Activated naive CD8-positive, alpha-beta T cell treated with anti-CD3 and anti-CD28 coated beads, Interleukin-2, amount 10 ng/mL, durations not matched to agents 7 days and 5 days (primary cell): Measurements from ENCODE around the gene TRAF3. TPM values are rescaled to one million over a fixed set of nuclear protein-coding genes. Genes with fewer than 3 reads are reported as not detected.

Source experiments
- ATAC-seq: fragments of 150-1000 bp; cut with Tn5 transposase; one replicate; pipeline ENCODE4 v1.10.0; 2021; ENCODE audit warnings: low read depth, moderate library complexity
- POLR2A ChIA-PET: fragments of 350-600 bp; sonication (Branson Sonifier 250); formaldehyde crosslinking; loops from one replicate; lab custom pipeline; 2021; ENCODE audit warnings: antibody characterized with exemption; lab: Charles Lee
- DNase-seq: peaks from one replicate; pipeline ENCODE4 v3.0.0; 2021
- H3K27ac Mint-ChIP-seq: one replicate; pipeline ENCODE4 v1.8.0; 2022; ENCODE audit warnings: mild to moderate bottlenecking, mixed read lengths
- H3K27me3 Mint-ChIP-seq: one replicate; pipeline ENCODE4 v1.8.0; 2022; ENCODE audit warnings: mild to moderate bottlenecking, moderate library complexity, mixed read lengths
- H3K36me3 Mint-ChIP-seq: one replicate; pipeline ENCODE4 v1.8.0; 2021; ENCODE audit warnings: mild to moderate bottlenecking, mixed read lengths
- H3K4me1 Mint-ChIP-seq: one replicate; pipeline ENCODE4 v1.8.0; 2021; ENCODE audit warnings: mixed read lengths
- H3K4me3 Mint-ChIP-seq: one replicate; pipeline ENCODE4 v1.8.0; 2022; ENCODE audit warnings: mild to moderate bottlenecking, moderate library complexity, mixed read lengths
- H3K9me3 Mint-ChIP-seq: one replicate; pipeline ENCODE4 v1.8.0; 2021; ENCODE audit warnings: mixed read lengths
- total RNA-seq, 2 experiments: library from RNA; stranded (reverse); gene quantifications; one replicate each; pipeline ENCODE4 v1.2.3, GENCODE V29; 2021

TRAF3 gene
- total RNA-seq, 2 experiments from 2014 or later, result 31.1 to 32.9 TPM

DNA sequence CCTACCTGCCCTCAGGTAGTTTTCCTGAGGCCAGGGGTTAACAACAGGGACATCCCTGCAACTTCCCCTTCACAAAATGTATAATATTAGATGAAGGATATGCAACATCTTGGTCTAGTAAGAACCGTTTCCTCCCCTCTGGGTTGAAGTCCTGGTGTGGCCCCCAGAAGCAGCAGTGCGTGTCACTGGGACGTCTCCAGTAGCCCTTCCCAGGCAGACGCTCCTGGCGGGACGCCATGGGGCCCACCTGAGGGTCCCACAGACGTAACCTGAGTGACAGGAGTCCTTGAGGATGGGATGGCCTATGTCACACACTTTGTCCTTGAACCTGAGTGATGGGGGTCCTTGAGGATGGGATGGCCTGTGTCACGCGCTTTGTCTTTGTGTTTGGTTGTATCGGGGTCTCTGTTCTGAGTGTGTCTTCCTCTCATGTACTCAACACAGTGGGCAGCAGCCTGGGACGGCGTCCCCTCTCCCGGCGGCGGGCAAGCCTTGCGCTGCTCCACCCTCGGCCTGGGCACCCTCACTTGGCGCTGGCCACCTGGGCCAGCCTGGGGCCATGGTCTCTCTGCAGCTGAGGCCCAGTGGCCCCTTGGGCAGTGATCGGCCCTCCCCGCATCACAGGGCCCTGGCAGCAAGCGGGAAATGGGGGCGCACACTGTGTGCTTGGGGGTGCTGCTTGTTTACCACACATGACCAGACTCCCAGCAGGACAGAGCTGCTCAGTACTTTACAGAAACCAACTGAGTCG is 130.9 kb downstream of the TRAF3 start:
- Mint-ChIP-seq H3K27ac (no peak overlapping the region), H3K4me3 (no peak overlapping the region)

DNA sequence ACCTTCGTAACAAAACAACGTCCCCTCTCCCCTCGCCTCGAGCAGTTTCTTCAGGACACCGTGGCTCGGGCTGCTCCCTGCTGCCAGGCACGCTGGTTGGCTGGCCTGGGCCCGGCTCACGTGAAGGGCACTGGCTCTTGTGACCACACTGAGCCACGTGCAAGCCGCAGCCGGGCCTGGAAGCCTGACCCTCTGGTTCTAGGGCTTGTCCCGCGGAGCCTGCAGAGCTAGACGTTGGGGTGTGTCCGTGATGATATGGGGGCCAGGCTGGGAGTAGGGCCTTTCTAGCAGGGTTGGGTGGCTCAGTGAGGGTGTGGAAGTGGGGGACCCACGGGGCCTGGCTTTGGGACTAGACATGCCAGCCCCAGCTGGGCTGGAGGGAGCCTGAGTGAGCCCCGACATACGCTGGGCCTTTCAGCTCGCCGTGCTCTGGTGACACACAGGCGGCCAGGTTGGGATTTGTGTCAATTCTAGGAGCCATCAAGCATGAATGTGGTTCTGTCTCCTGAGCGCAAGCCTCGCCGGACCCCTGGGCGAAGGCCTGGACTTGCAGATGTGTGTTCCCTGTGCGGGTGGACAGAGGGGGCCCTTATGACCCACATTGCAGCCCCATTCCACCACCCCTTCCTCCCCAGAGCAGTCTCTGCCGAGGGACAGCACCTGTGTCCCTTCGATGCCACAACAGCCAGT is 131.7 kb downstream of the TRAF3 start:
- no peaks in the 10 kb centered on the region for H3K4me1 Mint-ChIP-seq
- no peak for ATAC-seq
- no peak for DNase-seq
- no peaks in the 10 kb centered on the region for H3K9me3 Mint-ChIP-seq
- H3K27ac Mint-ChIP-seq, result no peak overlapping the region
- POLR2A ChIA-PET, result no interaction called here
- no peaks in the 10 kb centered on the region for H3K27me3 Mint-ChIP-seq
- H3K4me3 Mint-ChIP-seq, result no peak overlapping the region
- H3K36me3 Mint-ChIP-seq, result peaks cover 6% of the 10 kb centered on the region

More for the DNA sequence above, 130.9 kb downstream of the TRAF3 start:
- DNase-seq (no peak), ATAC-seq (no peak)
- Mint-ChIP-seq H3K36me3 (peaks cover 6% of the 10 kb centered on the region), H3K27me3 (no peaks in the 10 kb centered on the region), H3K4me1 (no peaks in the 10 kb centered on the region), H3K9me3 (no peaks in the 10 kb centered on the region)
- POLR2A ChIA-PET, result no interaction called here

DNA sequence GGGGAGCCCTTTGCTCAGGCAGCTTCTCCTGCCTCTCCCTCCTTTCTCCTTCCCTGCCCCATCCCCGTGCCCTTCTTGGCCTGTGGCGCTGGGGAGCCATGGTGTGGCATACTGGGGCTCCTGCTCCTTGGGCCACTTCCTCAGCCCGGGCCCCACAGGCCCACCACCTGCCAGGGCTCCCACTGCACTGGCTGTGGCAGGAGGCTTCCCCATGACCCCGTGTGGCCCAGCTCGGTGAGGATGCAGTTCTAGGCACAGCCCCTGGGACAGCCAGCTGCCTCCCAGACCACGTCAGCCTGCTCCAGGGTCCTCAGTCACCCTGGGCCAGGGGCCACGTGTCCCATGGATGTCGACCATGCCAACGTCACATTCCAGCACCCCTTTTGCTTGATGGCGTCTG is 132.2 kb downstream of the TRAF3 start:
- Mint-ChIP-seq H3K9me3 (no peaks in the 10 kb centered on the region), H3K27ac (no peak overlapping the region), H3K4me1 (no peaks in the 10 kb centered on the region), H3K4me3 (no peak overlapping the region), H3K36me3 (peaks cover 6% of the 10 kb centered on the region), H3K27me3 (no peaks in the 10 kb centered on the region)
- POLR2A ChIA-PET, result no interaction called here
- no peak for ATAC-seq
- no peak for DNase-seq

DNA sequence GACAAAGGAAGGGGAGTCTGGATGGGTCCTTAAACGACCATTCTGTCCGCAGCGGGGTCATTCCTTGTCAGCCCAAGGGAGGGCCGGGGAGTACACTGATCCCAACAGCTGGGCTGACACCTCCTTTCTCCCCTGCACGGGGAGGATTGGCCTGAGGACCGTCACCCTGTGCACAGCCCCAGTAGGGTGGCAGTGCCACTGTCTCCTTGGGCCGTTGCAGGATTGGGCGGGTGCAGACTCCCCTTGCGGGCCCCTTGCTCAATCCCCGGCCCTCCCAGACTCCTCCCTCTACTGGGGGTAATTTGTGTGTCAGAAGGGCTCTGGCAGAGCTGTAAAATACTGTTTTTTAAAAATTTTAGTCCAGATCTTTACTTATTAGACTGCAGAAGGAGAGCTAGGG is 132.7 kb downstream of the TRAF3 start:
- ATAC-seq, result no peak

DNA sequence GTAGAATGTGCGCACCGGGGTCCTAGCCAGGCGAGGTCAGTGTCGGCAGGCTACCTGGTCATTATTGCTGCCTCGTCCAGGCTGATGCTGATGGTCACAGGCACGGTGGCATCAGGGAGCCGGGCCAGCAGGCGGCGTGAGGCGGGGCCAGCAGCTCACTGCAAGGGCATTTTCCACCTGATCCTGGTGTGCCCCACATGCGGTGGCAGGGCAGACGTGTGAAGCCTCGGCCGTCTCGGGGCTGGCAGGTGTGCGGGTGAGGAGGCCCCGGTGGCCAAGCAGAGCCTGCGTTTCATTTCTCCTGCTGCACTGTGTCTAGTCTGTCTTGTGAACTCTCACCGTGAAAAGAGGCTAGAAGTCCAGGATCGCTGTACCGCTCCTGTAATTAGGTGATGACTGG is 133.2 kb downstream of the TRAF3 start:
- DNase-seq (no peak), ATAC-seq (no peak)
- Mint-ChIP-seq H3K9me3 (no peaks in the 10 kb centered on the region), H3K36me3 (peaks cover 5% of the 10 kb centered on the region), H3K27me3 (no peaks in the 10 kb centered on the region), H3K4me1 (no peaks in the 10 kb centered on the region), H3K27ac (no peak overlapping the region), H3K4me3 (no peak overlapping the region)
- POLR2A ChIA-PET, result no interaction called here

More for the DNA sequence above, 132.7 kb downstream of the TRAF3 start:
- Mint-ChIP-seq H3K4me3 (no peak overlapping the region), H3K36me3 (peaks cover 6% of the 10 kb centered on the region), H3K4me1 (no peaks in the 10 kb centered on the region), H3K9me3 (no peaks in the 10 kb centered on the region), H3K27me3 (no peaks in the 10 kb centered on the region), H3K27ac (no peak overlapping the region)
- DNase-seq, result no peak
- POLR2A ChIA-PET, result no interaction called here

DNA sequence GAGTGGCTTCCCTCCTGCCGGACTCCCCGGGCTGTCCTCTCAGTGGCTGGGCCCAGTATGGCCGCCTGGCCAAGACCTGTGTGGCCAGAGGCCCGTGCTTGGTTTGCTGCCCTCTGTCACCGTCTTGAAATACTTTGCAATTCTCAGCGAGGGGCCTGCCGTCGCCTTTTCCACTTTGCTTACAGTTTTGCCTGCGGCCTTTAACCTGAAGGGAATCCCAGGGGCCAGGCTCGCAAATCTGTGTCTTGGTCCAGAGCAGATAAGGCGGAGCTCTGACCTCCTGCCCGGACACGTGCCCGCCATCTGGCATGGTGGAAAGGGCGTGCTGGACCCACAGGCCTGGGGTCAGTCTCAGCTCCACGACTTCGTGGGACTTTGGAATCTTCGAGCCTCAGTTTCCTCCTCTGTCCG is 134.3 kb downstream of the TRAF3 start:
- DNase-seq (no peak), ATAC-seq (no peak)
- peaks cover 5% of the 10 kb centered on the region for H3K36me3 Mint-ChIP-seq
- POLR2A ChIA-PET, result no interaction called here
- no peaks in the 10 kb centered on the region for H3K27me3 Mint-ChIP-seq
- H3K4me1 Mint-ChIP-seq, result no peaks in the 10 kb centered on the region
- H3K4me3 Mint-ChIP-seq, result no peak overlapping the region
- H3K9me3 Mint-ChIP-seq, result no peaks in the 10 kb centered on the region
- H3K27ac Mint-ChIP-seq, result no peak overlapping the region

DNA sequence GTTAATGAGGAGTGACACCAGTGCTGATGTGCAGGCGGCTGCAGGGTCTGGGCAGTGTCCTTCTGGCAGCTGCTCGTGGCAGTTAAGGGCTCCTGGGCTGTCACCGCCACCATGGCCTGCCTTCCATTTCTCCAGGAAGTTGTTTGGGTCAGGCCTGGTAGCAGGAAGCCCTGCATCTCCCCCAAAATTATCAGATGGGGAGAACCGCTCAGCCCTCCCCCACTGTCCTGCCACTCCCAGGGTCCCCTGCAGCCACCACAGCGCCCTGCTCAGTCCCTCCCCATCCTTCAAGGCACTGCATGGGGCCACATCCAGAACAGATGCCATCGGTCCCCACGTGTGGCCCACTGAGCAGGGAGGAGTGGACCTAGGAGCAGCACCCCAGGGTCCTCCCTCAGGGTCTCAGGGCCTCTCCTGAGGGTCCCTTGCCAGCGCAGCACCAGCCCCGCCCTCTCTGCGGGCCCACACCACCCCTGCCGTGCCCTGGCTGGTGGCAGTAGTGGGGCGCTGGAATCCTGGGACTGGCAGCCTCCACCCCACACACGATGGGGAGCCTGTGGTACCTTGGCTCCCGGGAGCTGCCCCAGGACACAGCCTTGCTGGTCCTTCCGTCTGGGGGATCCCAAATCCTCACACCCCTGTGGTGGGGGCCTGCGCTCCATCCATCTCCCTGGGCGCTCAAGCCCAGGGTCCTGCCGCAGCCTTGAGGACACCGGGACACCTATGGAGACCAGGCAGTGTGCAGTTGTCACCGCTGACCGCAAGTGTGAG is 134.9 kb downstream of the TRAF3 start:
- Mint-ChIP-seq H3K27ac (no peak overlapping the region), H3K27me3 (no peaks in the 10 kb centered on the region), H3K4me3 (no peak overlapping the region), H3K36me3 (peaks cover 5% of the 10 kb centered on the region), H3K9me3 (no peaks in the 10 kb centered on the region), H3K4me1 (peaks cover under 1% of the 10 kb centered on the region)
- no peak for ATAC-seq
- DNase-seq, result no peak
- POLR2A ChIA-PET, result no interaction called here

DNA sequence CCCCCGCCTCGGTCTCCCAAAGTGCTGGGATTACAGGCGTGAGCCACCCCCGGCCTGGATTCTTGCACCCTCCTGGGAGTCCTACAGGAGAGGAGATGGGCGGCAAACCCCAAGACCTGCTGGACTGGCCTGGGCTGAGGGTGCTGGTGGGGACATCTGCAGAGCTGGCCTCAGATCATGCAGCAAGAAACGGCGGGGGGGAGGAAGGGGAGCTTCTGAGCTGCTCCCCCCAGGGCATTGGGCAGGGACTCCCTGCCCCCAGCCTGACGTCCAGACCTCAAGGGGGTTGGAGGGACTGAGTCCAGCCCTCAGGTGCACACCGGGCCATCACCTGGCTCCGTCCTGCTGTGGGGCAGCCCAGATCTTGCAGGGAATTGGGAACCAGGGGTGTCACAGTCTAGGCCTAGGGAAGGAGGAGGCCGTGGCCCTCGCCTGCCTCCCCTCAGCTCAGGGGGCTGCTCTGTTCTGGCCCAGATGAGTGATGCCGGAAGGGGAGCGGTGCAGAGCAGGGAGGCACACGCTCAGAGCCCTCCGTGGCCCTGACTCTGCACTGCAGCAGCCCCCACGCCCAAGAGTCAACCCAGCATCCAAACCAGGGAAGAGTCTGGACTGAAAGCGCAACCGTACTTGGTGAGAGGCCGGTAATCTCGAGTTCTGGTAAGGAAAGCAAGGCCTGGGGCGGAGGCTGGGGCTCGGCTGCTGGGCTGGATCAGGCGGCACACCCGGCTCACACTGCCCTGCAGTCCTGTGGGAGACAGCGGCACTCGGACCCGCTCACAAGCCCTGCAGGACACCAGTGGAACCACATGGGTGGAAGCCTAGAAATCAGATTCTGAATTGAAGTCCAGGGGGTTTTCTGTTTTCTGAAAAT is 136.3 kb downstream of the TRAF3 start:
- POLR2A ChIA-PET, result no interaction called here
- no peaks in the 10 kb centered on the region for H3K27me3 Mint-ChIP-seq
- no peaks in the 10 kb centered on the region for H3K36me3 Mint-ChIP-seq
- no peak overlapping the region for H3K27ac Mint-ChIP-seq
- ATAC-seq, result no peak
- DNase-seq, result no peak
- no peak overlapping the region for H3K4me3 Mint-ChIP-seq
- no peaks in the 10 kb centered on the region for H3K9me3 Mint-ChIP-seq
- peaks cover 2% of the 10 kb centered on the region for H3K4me1 Mint-ChIP-seq

DNA sequence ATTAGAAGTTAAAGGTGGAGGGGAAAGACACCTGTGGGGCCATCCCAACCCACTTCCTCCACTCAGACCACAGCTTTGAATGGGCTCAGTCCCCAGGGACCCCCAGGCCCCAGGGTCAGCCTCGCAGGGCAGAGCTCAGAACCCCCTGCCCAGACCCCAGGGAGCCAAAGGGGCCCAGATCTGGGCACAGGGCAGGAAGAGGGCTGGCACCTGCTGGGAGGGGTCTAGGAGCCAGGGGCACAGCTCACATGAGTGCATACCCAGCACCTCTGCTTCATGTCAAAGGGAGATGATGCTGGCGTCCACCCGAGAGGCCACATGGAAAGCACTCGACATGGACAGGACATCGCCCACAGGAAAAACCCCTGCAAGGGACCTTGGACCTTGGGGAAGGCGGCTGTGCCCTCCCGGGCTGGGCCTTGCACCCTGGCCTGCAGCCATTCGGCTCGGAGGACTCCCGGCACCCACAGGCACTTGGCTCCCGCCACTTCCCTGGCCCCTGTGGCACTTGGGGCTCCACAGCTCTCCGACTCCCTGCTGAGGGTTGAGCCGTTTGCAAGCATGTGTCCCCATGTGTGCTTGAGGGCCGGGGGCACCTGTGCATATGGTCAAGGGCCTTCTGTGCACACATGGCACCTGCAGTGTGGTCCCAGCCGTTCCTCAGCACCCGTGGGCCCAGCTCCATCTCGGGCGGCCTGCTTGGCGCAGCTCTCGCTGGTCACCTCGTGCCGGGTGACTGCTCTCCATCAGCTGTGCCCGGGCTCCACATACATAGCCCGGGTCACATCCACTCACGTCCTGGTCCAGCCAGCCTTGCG is 137.4 kb downstream of the TRAF3 start:
- H3K4me1 Mint-ChIP-seq, result peaks cover 2% of the 10 kb centered on the region
- DNase-seq (no peak), ATAC-seq (no peak)
- no peaks in the 10 kb centered on the region for H3K27me3 Mint-ChIP-seq
- H3K27ac Mint-ChIP-seq, result no peak overlapping the region
- POLR2A ChIA-PET, result interaction anchor here (1.4 kb wide), 1 partner anchor 220 kb away, joined by 3 read pairs; no protein-coding TSS in a partner anchor
- no peak overlapping the region for H3K4me3 Mint-ChIP-seq
- no peaks in the 10 kb centered on the region for H3K36me3 Mint-ChIP-seq
- no peaks in the 10 kb centered on the region for H3K9me3 Mint-ChIP-seq

DNA sequence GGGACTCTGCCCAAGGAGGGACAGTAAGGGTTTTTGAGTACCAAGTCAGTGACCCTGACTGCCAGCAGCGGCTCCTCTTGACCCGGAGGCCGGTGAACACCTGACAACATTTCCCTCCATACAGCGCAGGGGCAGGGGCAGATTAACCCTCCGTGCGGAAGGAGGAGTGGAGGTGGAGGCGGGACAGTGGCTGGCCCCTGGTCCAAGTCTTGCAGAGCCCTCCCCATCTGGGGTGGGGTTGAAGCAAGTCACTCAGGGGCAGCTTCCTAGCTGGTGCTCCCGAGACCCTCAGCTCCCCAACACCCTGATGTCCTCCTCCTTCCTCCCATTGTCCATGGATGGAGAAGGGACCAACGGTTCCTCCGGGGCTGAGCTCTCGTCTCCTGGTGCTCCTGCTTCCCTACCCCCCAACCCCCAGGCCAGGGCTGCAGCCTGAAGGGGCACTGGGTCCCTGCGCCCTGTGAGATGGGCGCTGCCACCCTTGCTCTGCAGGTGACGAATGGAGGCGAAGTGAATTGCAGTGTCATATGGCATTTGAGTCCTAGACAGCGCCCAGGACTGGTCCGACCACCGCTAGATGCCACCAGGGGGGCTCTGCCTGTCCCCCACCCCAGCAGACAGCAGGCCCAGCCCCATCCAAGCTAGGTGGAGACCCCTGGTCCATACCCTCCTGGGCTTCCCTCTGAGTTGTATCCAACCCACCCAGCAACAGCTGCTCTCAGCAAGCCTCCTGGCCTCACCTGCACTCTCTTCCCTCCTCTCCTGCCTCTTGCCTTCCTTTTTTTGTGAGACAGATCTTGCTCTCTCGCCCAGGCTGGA is 138.3 kb downstream of the TRAF3 start:
- Mint-ChIP-seq H3K36me3 (no peaks in the 10 kb centered on the region), H3K27me3 (no peaks in the 10 kb centered on the region)
- no peak for ATAC-seq

DNA sequence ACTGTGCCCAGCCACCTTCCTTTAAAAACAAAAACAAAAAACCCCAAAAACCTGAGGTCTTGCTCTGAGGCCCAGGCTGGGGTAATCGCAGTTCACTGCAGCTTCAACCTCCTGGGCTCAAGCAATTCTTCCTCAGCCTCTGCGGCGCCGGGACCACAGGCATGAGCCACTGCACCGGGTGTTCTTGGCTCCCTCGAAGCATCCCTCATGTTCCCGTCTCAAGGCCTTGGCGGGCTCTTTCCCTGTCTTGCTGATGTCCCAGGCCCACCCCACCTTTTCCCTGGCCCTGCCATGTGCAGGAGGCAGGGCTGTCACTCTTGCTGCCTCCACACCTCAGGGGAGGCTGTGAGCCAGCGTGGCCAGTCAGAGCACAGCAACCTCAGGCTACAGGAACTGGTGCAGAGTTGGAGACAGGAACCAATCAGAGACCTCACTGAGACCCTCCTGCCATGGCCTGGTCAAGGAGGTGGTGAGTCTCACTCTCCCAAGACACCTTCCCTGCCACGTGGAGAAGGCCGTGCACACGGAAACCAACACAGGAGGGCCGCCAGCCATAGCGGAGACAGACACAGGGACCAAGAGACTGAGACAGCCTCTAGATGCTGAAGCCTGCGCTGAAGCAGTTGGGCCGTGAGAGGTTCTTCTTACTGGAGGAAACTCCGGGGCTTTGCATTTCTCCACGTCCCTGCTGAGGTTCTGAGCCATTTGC is 139.3 kb downstream of the TRAF3 start:
- peaks cover 2% of the 10 kb centered on the region for H3K4me1 Mint-ChIP-seq
- no peak overlapping the region for H3K27ac Mint-ChIP-seq
- no peak for ATAC-seq
- H3K36me3 Mint-ChIP-seq, result no peaks in the 10 kb centered on the region
- no peaks in the 10 kb centered on the region for H3K27me3 Mint-ChIP-seq
- POLR2A ChIA-PET, result no interaction called here
- no peak overlapping the region for H3K4me3 Mint-ChIP-seq
- H3K9me3 Mint-ChIP-seq, result no peaks in the 10 kb centered on the region
- no peak for DNase-seq

More for the DNA sequence above, 138.3 kb downstream of the TRAF3 start:
- Mint-ChIP-seq H3K27ac (peak overlapping the region; percentile 39), H3K9me3 (no peaks in the 10 kb centered on the region), H3K4me1 (peaks cover 2% of the 10 kb centered on the region), H3K4me3 (no peak overlapping the region)
- DNase-seq, result no peak
- POLR2A ChIA-PET, result interaction anchor here (0.5 to 1.4 kb wide), 2 partner anchors 133 to 221 kb away, joined by 3 read pairs; no protein-coding TSS in a partner anchor
